Smooth muscle cell of trachea (primary cell): ENCODE data around the gene SRM. TPM values are rescaled to one million over a fixed set of nuclear protein-coding genes. Genes with fewer than 3 reads are reported as not detected.

Experiments
- total RNA-seq: library from RNA; depleted of rRNA; stranded (reverse); fragments of >200 nt; gene quantifications from 2 replicates; pipeline ENCODE4 v1.2.1, GENCODE V29; 2014

SRM gene
- total RNA-seq, result 29.9 and 31.6 TPM in 2 replicates

GRCh38 chr1:11059968-11060830, at the start of gene SRM:
TSS of gene SRM (minus strand) at chr1:11060018. CDS start at chr1:11059943, 75 bp downstream.

GRCh38 chr1:11099310-11100148, 39.7 kb upstream of the SRM start, which contains the start of gene EXOSC10:
TSS of gene EXOSC10 (minus strand) at chr1:11099869. CDS start at chr1:11099831, 38 bp downstream.

GRCh38 chr1:11046625-11047365, 13.0 kb downstream of the SRM start, which contains the start of gene MASP2:
TSS of gene MASP2 (minus strand) at chr1:11047239. CDS start at chr1:11047207, 32 bp downstream.

GRCh38 chr1:11012260-11013159, 47.3 kb downstream of the SRM start, which contains the start of gene TARDBP:
TSS of gene TARDBP (plus strand) at chr1:11012654. CDS start at chr1:11013728, 1,074 bp downstream.

Other genes starting within 250 kb of the SRM start
- 126 and 161 TPM in 2 replicates for gene TARDBP, start 47.4 kb downstream of the SRM start, total RNA-seq
- under 0.01 TPM in 1 of 2 replicates, not detected in the other for gene MASP2, start 12.8 kb downstream of the SRM start, total RNA-seq
- gene EXOSC10, start 39.9 kb upstream of the SRM start, total RNA-seq, result 43.5 and 59.9 TPM in 2 replicates
- gene ANGPTL7, start 129.3 kb upstream of the SRM start, total RNA-seq, result 1.7 and 7.9 TPM in 2 replicates
- 39.0 and 44.7 TPM in 2 replicates for gene MTOR, start 202.5 kb upstream of the SRM start, total RNA-seq
- gene UBIAD1, start 213.2 kb upstream of the SRM start, total RNA-seq, result 8.4 and 10.0 TPM in 2 replicates